Measurements from ENCODE around the gene ARMC6. TPM values are rescaled to one million over a fixed set of nuclear protein-coding genes. Genes with fewer than 3 reads are reported as not detected.

Gene ARMC6
- total RNA-seq, 3 donors from 2014 or later = 20.3 to 29.5 (median 27.7) TPM

DNA sequence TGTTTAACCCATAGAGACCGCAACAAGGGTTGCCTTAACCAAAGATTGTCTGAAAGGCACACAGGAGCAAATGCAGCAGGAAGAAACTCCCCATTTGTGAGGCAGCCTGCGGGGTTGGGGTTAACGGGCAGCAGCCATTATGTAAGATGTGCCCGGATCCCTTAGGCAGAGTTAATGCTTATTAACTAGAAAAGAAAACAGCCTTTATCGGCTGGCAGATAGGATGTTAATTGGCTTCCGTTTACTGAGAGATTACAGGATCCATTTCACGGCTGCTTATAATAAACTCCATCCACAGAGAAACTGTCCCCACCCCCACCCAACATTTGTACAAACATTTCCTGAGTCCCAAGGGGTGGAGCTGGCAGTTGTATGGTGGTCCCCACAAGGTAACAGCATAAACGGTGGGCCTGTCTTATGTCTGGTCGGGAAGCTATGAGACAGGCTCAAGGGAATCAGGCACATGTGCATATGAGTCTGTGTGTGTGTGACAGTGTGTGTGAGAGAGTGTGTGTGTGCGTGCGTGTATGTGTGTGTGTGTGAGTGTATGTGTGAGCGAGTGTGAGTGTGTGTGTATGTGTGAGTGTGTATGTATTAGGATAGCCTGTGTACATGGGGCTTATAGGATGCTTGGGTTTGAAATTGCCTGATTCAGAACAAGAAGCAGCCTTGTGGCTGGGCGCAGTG lies 40.9 kb downstream of the ARMC6 start:
- no peak for DNase-seq (ENCODE audit: low spot score in 2 of 2)
- intact Hi-C loops (cut with DNase I; ENCODE audit: low total_unique reads) = no loop called here
- TF ChIP-seq POLR2AphosphoS5 (IDR thresholded peaks at IDR 0.05) (no peak), POLR2A (IDR thresholded peaks at IDR 0.05) (no peak)
- TF ChIP-seq, protein P1, sequence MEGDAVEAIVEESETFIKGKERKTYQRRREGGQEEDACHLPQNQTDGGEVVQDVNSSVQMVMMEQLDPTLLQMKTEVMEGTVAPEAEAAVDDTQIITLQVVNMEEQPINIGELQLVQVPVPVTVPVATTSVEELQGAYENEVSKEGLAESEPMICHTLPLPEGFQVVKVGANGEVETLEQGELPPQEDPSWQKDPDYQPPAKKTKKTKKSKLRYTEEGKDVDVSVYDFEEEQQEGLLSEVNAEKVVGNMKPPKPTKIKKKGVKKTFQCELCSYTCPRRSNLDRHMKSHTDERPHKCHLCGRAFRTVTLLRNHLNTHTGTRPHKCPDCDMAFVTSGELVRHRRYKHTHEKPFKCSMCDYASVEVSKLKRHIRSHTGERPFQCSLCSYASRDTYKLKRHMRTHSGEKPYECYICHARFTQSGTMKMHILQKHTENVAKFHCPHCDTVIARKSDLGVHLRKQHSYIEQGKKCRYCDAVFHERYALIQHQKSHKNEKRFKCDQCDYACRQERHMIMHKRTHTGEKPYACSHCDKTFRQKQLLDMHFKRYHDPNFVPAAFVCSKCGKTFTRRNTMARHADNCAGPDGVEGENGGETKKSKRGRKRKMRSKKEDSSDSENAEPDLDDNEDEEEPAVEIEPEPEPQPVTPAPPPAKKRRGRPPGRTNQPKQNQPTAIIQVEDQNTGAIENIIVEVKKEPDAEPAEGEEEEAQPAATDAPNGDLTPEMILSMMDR (IDR thresholded peaks at IDR 0.05) = no peak
- no peak overlapping the region for H3K27ac ChIP-seq
- no peaks in the 10 kb centered on the region for H3K27me3 ChIP-seq
- no peaks in the 10 kb centered on the region for H3K9me3 ChIP-seq
- H3K4me1 ChIP-seq = no peaks in the 10 kb centered on the region
- no peaks in the 10 kb centered on the region for H3K36me3 ChIP-seq
- H3K4me3 ChIP-seq = no peak overlapping the region

DNA sequence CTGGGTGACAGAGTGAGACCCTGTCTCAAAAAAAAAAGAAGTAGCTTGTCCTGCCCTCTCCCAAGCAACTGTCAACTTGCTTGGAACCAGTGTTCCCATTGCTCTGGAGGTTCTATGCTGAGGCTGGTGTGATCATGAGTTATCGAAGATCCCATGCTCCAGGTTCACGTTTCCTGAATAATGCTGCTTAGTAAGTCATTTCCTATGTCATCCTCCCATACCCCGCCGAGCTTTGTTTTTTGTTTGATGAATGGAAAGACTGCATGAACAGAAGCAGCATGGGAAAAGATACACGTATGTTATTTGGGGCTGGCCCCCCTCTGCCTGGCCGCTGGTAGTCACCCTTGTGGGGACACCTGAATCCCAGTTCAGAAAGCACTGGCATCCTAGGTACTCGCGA lies 41.7 kb downstream of the ARMC6 start:
- TF ChIP-seq, protein P1 (IDR thresholded peaks at IDR 0.05) = no peak
- TF ChIP-seq POLR2A (IDR thresholded peaks at IDR 0.05) = no peak
- no peak for TF ChIP-seq POLR2AphosphoS5 (IDR thresholded peaks at IDR 0.05)
- no peak overlapping the region for H3K27ac ChIP-seq
- intact Hi-C loops (cut with DNase I; ENCODE audit: low total_unique reads) = no loop called here

DNA sequence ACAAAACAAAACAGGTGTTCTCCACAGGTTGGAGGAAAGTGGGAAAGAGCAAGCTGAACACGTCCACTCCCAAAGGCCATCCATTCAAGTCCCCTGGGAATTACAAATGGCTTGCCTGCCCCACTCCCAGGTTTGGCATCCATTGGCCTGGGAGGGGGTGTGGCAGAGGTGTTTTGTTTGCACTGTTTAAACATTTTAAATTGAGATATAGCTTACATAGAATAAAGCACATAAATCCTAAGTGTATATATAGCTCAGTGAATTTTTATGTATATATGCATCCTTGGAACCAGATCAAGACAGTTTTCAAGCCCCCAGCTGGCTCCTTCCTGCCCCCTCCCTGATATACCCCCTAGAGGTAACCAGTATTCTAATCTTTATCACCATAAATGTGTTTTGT lies 43.1 kb downstream of the ARMC6 start:
- Histone ChIP-seq H3K27me3 (no peaks in the 10 kb centered on the region), H3K27ac (no peak overlapping the region), H3K36me3 (no peaks in the 10 kb centered on the region), H3K4me1 (no peaks in the 10 kb centered on the region), H3K4me3 (no peak overlapping the region), H3K9me3 (no peaks in the 10 kb centered on the region)
- DNase-seq (ENCODE audit: low spot score in 2 of 2) = no peak
- no peak for TF ChIP-seq POLR2A (IDR thresholded peaks at IDR 0.05)
- TF ChIP-seq, protein P1 (IDR thresholded peaks at IDR 0.05) = no peak
- no peak for TF ChIP-seq POLR2AphosphoS5 (IDR thresholded peaks at IDR 0.05)
- intact Hi-C loops (cut with DNase I; ENCODE audit: low total_unique reads) = no loop called here

More for the DNA sequence above, 41.7 kb downstream of the ARMC6 start:
- no peak for DNase-seq (ENCODE audit: low spot score in 2 of 2)
- Histone ChIP-seq H3K4me1 (no peaks in the 10 kb centered on the region), H3K4me3 (no peak overlapping the region), H3K36me3 (no peaks in the 10 kb centered on the region), H3K27me3 (no peaks in the 10 kb centered on the region), H3K9me3 (no peaks in the 10 kb centered on the region)

DNA sequence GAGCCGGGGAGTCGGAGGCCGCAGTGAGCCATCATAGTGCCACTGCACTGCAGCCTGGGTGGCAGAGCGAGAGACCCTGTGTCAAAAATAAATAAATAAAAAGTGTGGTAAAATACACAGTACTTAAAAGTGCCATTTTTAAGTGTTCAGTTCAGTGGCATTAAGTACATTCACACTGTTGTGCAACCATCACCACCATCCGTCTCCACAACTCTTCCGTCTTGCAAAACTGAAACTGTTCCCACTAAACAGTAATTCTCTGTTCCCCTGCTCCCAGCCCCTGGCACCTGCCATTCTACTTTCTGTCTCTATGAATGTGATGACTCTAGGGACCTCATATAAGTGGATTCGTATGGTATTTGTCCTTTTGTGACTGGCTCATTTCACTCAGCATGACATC lies 43.7 kb downstream of the ARMC6 start:
- Histone ChIP-seq H3K9me3 (no peaks in the 10 kb centered on the region), H3K4me1 (no peaks in the 10 kb centered on the region), H3K27me3 (no peaks in the 10 kb centered on the region), H3K4me3 (no peak overlapping the region), H3K36me3 (no peaks in the 10 kb centered on the region), H3K27ac (no peak overlapping the region)
- no peak for DNase-seq (ENCODE audit: low spot score in 2 of 2)
- intact Hi-C loops (cut with DNase I; ENCODE audit: low total_unique reads) = no loop called here
- no peak for TF ChIP-seq POLR2AphosphoS5 (IDR thresholded peaks at IDR 0.05)
- TF ChIP-seq POLR2A (IDR thresholded peaks at IDR 0.05) = no peak
- TF ChIP-seq, protein P1 (IDR thresholded peaks at IDR 0.05) = no peak

DNA sequence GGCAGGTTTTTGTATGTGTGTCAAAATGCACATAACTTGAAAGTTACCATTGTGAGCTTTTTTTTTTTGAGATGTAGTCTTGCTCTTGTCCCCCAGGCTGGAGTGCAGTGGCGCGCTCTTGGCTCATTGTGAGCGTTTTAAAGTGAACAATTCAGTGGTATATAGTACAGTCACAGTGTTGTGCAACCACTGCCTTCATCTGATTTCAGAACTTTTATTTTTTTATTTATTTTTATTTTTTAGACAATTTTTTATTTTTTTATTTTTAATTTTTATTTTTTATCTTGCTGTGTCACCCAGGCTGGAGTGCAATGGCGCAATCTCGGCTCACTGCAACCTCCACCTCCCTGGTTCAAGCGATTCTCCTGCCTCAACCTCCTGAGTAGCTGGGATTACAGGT lies 45.4 kb downstream of the ARMC6 start:
- H3K4me3 ChIP-seq = no peak overlapping the region
- TF ChIP-seq, protein P1 (IDR thresholded peaks at IDR 0.05) = no peak
- no peak for TF ChIP-seq POLR2AphosphoS5 (IDR thresholded peaks at IDR 0.05)
- no peak for TF ChIP-seq POLR2A (IDR thresholded peaks at IDR 0.05)
- no peaks in the 10 kb centered on the region for H3K9me3 ChIP-seq
- no peaks in the 10 kb centered on the region for H3K27me3 ChIP-seq
- H3K36me3 ChIP-seq = no peaks in the 10 kb centered on the region
- H3K27ac ChIP-seq = no peak overlapping the region
- DNase-seq (ENCODE audit: low spot score in 2 of 2) = no peak
- intact Hi-C loops (cut with DNase I; ENCODE audit: low total_unique reads) = no loop called here
- H3K4me1 ChIP-seq = no peaks in the 10 kb centered on the region
